Spleen (tissue), 7 donors: ENCODE data around the gene HOXA1.

Experiments
- POLR2A ChIP-seq, 3 donors: fragments of 450-650 bp; IDR thresholded peaks; one replicate each; pipeline ENCODE4 v1.5.1; 2017; ENCODE audit warnings: antibody characterized with exemption in 3 of 3, mild to moderate bottlenecking in 1 of 3
- POLR2AphosphoS5 ChIP-seq, 3 donors: sonication (generic); formaldehyde crosslinking; IDR thresholded peaks; one replicate each; pipeline ENCODE4 v1.5.1; 2017; ENCODE audit warnings: antibody characterized with exemption in 3 of 3
- TF ChIP-seq, protein P1 (sequence below), 11 experiments: fragments of 200-600 bp in 7 of 11; fragments of 450-650 bp in 4 of 11; sonication (generic) in 4 of 11; IDR thresholded peaks in 8 of 11; conservative IDR thresholded peaks in 3 of 11; 1 replicate in 7 of 11; 2 replicates in 4 of 11; pipeline versions ENCODE4 v1.4.0 to v1.8.0; 2016 to 2021; ENCODE audit warnings: antibody characterized with exemption in 11 of 11, inconsistent platforms in 4 of 11, mild to moderate bottlenecking in 1 of 11
- donor health status: DM: no; HTN: no; CAD: no; lungs with moderate emphysema.
- donor health status: DM: no; HTN: no; CAD: no.
- donor health status: DM: no; HTN: no; CAD: no.

DNA sequence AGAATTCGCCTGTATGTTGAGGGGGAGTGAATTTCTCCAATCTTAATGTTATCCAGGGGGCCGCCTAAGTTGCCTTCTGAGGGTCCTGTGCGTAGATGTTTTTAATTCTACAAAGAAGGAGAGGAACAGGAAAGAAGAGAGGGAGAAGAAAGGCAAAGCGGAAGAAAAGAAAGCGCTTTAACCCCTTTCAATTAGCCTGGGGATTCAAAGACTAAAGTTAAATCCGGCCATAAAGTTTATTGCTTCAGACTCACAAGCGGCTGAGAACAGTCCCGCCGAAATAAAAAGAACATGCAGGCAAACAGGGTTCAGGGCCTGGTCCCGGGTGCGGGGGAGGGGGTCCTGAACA, 43.2 kb upstream of the HOXA1 start:
- TF ChIP-seq, protein P1, sequence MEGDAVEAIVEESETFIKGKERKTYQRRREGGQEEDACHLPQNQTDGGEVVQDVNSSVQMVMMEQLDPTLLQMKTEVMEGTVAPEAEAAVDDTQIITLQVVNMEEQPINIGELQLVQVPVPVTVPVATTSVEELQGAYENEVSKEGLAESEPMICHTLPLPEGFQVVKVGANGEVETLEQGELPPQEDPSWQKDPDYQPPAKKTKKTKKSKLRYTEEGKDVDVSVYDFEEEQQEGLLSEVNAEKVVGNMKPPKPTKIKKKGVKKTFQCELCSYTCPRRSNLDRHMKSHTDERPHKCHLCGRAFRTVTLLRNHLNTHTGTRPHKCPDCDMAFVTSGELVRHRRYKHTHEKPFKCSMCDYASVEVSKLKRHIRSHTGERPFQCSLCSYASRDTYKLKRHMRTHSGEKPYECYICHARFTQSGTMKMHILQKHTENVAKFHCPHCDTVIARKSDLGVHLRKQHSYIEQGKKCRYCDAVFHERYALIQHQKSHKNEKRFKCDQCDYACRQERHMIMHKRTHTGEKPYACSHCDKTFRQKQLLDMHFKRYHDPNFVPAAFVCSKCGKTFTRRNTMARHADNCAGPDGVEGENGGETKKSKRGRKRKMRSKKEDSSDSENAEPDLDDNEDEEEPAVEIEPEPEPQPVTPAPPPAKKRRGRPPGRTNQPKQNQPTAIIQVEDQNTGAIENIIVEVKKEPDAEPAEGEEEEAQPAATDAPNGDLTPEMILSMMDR (IDR thresholded peaks at IDR 0.05 in 8 of 11, conservative IDR thresholded peaks at IDR 0.05 in 3 of 11), result no peak
- TF ChIP-seq POLR2A (IDR thresholded peaks at IDR 0.05) (no peak), POLR2AphosphoS5 (IDR thresholded peaks at IDR 0.05) (no peak)
